HUDEP-2 (cell line): ENCODE measurements around the gene CDH9.
"Not testable (repeated sequence)": the region's sequence is repeated elsewhere in the genome, so short reads cannot be mapped to it uniquely, and the experiment has no call there.

Source experiments
- DNase-seq, 76 experiments: peaks; one replicate each; lab custom pipeline; 2025; ENCODE audit not compliant: unreplicated experiment in 76 of 76; lab: John Stamatoyannopoulos, UW

CDH9 gene

DNA sequence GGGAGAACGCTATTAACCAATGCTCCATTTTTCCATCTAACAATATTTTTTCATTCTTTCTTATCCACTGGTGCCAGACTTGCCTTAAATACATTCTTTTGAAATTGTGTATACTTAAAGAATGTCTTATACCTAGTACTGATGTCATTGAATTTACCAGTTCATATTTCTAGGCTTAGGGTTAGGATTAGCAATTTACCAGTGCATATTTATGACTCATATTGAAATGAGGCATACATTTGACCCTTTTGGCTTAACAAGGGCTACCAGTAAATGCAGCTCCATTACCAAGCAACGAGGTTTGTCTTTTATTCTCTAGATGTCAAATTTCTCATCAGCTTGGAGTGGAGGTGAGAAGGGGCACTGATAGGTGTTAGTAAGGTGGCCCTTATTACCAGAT, 89.5 kb downstream of the CDH9 start:
- no peak for DNase-seq

DNA sequence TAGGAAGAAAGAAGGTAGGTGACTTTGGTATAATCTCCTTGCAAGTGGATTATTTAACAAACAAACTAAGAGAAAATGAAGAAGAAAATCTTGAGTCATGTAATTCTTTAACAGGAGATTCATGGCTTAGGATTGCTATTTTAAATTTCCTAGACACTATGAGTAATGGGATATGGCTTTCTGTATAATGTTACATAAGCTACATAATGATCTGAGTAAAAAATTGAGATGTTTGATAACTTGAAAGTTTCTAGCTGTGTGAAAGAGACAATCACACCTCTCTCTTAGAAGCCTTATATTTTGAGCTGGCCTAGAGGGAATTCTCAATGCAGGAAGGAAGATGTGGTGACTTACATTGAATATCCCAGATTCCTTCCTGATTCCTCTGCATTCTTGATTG, 92.5 kb downstream of the CDH9 start:
- no peak for DNase-seq

DNA sequence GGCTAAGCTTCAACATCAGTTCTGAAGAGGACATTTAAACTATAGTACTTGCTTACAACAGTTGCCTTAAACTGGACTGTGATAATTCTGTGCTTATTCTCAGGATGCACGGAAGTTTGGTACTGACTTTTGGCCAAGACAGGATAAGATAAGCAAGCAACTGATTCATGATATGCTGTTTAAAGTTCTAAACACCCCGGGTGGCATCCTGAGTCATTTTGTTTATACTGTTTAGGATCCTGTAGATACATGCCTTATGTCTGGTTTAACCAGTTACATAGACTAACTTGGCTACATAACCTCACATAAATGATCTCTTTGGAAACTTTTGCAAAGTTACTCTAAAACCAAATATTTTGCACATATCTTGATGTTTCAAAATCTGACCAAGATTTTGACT, 95.9 kb downstream of the CDH9 start:
- DNase-seq = no peak

DNA sequence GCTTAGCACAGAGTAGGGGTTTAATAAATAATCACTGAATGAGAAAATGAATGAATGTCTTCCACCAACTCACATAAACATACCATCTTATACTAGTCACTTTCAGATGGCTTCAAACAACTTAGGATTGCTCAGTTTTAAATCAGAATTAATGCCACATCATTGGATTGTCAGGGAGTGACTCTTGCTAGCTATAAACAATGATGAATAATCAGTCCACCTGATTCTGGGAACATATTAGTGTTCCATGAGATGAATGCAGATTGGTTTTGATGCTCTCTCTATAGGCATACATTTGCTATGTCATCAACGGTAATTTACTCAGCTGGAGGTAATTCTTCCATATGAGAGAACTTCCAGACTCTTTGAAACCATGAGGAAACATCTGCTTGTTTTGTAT, 97.4 kb downstream of the CDH9 start:
- no peak for DNase-seq

DNA sequence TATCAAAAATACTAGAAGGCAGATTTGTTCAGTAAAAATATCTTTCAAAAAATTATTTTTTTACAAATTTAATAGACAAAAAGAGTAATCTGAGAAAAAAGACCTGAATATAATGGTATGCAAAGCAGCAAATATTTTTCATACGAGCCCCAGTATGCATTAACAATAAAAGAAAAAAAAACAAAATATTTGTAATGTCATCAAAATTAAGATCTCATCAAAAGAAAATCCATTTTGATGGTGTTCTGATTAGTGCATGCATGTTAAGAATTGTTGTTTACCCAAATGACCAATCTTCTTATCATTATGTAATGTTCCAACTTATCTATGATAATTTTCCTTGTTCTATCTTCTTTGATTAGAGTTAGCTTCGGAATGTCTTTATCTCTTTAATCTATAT, 106.1 kb downstream of the CDH9 start:
- DNase-seq = no peak

DNA sequence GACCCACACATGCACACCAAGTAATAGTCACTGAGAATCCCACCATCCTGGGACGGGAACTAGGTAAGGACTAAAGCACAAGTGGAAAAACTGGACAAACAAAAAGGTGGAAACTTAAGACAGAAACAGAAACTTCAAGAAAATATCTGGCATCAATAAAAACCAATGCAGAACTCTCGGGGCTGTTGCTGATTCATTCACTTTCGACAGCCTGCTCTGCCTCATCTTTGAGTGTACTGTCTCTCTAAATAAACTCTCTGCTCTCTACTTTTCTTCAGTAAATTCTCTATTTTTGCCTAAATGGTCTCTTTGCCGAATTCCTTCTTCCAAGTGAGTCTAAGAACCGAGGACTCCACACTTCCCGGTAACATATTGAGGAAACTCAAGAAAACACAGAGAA, 116.9 kb downstream of the CDH9 start:
- DNase-seq = no peak

DNA sequence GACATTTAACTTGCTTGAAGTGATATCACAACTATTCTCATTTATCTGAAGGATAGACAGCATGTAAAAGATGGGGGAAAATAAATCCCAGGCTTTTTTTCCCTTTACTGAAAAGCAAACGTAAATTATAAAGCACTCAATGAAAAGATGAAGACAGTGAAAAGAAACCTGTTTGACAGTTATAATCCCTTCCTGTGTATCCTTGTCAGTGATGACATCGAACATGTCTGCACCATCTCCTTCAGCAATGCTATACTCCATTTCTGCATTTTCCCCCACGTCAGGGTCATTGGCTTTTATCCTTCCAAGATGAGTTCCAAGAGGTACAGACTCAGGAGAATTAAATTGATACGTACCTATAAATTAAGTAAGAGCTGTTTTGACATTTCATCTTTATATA, 134.9 kb downstream of the CDH9 start:
- DNase-seq = no peak

DNA sequence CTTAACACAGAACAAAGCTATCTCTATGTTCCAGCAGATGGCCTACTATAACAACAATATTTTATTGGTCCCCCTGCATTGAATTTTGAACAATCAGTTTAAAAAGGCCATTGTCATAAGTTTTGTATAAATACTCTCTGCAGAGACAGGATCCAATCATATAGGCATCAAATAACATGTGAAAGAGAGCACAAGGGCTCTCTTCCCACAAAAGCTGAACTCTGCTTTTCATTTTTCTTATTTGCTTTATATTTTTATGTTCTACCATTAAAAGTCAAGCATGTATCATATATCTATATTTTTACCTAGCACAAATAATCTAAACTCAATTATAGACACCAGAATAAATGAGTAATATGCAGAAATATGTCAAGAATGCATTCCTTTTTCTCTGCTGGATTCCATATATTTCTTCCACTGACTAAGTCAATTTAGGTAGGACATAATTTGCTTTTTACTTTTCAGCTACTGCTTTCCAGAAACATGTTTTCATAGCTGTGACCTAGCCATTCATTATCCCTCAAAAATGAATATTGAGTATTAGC, 143.6 kb downstream of the CDH9 start:
- DNase-seq = no peak

DNA sequence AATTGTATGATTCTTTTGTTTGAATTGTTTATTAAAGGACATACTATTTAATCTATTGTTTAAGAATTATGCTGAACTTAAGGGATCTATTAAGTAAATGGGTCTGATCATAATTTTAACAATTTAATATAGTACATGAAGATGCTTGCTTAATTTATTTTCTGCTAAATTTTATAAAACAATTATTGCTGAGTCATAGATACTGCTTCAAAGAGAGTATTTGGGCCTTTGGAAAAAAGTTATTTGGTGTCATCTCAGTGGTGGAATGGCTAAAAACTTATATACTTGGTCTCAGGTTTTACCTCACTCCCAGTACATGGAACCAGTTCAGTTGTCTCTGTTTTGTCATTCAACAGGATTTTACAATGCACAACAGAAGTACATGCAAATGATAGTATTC, 145.3 kb downstream of the CDH9 start:
- no peak for DNase-seq

DNA sequence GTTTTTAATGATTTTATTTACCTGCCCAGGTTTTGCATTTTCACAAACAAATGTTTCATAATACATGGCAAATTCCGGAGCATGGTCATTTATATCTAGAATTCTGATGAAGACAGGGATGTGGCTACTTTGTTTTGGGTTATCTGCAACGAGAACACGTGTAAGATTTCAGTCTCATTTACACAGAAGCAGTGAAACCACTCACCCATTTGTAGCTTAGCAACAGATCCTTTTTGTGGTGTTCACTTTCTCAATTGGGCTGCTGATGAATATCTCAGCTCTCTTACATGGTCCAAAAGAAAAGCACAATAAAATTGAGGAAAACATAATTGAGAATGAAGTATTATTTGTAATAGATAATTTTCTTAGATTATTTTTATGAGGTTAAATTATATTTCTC, 148.6 kb downstream of the CDH9 start:
- no peak for DNase-seq

DNA sequence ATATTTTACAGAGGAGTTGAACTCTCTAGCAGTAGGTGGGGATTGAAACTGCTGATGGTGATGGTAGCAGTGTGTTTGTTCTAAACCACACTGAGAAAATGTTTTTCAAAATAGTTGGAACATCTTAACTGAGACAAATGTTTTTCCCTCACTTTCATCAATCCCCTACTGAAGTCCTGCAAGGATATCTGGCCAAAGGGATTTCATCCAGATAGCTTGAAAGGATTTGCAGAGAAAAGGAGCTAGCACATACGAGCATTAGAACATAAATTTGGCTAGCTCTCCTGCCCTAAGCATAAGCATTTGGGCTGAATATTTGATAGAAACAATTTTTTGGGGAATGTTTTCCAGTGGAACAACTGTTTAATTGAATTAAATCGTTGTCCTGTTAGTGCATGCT, 153.9 kb downstream of the CDH9 start:
- no peak for DNase-seq

DNA sequence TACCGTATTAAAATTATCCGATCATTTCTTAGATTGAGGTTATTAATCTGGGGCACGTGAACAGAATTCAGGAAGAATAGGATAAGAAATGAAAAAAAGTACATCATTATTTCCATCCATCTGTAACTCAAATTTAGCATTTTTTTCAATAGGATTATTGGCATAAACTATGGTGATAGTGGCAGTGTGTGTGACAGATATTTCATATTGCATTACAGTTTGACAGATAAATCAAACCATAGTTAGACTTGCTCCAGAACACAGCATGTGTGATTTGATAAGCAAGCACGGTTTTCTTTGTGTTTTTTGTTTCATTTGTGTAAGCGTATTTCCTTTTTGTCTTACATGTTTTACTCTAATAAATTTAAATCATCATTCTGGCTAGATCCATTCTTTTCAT, 155.0 kb downstream of the CDH9 start:
- no peak for DNase-seq

DNA sequence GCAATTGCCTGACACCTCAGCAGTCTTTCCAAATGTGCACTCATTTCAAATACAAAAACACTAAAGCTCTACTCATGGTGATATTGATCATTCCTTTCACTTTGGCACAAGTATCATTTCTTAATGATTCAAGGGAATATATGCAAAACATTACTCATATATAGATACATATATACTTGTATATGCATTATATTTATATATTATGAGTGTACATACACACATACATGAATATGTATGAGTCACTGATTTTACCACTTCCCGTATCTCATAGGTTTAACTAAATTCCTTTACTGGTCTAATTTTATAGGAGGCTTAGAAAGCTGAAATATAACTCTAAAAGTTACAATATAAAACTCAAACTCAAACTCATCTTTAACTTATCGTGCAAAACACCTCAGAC, 156.5 kb downstream of the CDH9 start:
- no peak for DNase-seq

DNA sequence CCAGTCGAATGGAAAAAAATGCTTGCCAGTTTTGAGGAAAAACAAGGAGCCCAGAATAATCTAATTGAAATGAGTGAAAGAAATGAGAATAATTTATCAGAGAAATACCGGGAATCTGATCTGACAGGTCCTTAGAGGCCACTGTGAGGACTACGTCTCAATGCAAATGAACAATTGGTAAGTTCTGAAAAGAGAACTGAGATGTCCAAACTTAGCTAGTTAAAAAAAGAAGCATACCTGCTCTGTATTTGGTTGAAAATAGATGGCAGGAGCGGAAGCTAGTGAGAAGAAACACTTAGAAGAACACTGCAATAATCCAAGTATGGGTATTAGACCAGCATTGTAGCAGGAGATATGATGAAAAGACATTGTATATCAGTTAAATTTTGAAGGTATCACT, 161.2 kb downstream of the CDH9 start:
- DNase-seq = no peak

DNA sequence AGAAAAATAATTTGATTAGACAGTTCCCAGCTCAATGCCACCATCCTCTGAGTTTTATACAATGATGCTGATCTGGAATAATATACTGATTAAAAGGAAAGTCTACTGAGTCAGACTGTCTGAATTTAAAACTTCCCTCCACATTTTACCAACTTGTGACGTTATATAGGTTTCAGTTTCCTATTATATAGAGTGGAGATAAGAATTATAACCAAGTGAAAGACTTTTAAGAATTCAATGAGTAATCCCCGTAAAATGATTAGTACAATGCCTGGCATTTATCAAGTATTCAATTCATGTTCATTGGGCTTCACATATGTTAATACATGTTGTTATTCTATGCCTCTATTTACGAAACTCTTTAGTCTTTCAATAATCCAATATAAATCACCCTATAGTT, 166.0 kb downstream of the CDH9 start:
- DNase-seq = no peak

DNA sequence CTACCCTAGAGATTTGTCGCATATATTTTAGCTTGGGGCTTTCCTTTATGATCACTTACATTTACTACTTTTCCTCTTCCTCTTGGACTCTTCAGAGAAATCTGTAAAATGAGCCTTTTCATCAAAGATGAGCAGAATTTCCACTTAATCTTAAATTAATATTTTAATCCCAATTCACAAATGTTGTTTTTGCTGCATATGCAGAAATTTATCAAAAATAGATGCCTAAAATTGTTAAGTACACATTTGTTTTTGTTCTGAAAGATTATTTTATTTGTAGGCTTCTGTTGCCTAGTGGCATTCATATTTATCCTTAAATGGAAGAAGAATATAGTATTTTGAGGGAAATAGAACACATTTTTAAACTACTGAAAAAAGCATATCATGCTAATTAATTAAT, 168.6 kb downstream of the CDH9 start:
- DNase-seq = no peak

DNA sequence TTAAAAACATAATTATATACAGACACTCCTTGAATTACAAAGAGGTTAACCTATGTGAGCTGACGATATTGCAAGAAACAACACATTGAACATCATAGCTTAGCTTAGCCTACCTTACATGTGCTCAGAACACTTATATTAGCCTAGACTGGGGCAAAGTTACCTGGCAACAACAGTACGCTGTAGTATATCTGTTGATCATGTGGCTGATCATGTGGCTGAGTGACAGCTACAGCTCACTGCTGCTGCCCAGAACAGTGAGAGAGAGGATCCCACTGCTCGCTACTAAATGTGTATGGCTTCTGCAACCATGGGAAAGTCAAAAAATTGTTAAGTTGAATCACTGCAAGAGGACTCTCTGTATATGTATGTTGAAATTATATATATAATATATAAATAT, 169.9 kb downstream of the CDH9 start:
- DNase-seq = peak in 12 of 76 experiments; percentile 7 to 88 (median 61)

DNA sequence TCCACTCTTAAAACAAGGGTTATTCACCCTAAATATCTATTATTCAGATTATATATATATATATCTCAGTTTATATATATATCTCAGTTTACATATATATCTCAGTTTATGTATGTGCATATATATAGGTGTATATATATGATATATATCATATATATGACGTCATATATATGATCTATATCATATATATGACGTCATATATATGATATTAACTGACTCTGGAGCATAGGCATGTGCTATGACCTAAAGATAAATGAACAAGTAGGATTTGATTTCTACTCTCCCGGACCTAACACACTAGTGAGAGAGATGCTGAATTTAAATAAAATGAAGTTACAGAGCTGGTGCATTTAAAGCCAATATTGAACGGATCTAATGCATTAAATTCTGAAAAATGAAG, 174.3 kb downstream of the CDH9 start:
- DNase-seq = no peak

DNA sequence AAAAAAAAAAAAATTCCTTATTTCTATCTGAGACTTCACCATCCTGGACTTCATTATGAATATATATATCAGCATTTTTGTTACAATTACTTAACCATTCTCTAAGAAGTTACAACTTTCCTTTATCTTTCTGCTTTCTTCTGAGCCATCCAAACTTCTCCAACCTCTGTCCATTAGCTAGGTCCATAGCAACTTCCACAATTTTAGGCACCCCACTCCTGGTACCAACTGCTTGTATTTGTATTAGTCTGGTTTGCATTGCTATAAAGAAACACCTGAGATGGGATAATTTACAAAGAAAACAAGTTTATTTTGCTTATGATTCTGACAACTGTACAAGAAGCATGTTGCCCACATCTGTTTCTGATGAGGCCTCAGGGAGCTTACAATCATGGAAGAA, 182.1 kb downstream of the CDH9 start:
- DNase-seq = no peak

DNA sequence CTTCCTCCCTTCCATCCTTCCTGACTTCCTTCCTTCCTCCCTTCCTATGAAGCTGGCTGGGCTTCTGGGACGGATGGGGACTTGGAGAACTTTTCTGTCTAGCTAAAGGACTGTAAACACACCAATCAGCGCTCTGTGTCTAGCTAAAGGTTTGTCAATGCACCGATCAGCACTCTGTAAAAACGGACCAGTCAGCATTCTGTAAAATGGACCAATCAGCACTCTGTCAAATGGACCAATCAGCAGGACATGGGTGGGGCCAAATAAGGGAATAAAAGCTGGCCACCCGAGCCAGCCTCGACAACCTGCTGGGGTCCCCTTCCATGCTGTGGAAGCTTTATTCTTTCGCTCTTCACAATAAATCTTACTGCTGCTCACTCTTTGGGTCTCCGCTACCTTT, 185.9 kb downstream of the CDH9 start:
- DNase-seq = not testable (repeated sequence)

DNA sequence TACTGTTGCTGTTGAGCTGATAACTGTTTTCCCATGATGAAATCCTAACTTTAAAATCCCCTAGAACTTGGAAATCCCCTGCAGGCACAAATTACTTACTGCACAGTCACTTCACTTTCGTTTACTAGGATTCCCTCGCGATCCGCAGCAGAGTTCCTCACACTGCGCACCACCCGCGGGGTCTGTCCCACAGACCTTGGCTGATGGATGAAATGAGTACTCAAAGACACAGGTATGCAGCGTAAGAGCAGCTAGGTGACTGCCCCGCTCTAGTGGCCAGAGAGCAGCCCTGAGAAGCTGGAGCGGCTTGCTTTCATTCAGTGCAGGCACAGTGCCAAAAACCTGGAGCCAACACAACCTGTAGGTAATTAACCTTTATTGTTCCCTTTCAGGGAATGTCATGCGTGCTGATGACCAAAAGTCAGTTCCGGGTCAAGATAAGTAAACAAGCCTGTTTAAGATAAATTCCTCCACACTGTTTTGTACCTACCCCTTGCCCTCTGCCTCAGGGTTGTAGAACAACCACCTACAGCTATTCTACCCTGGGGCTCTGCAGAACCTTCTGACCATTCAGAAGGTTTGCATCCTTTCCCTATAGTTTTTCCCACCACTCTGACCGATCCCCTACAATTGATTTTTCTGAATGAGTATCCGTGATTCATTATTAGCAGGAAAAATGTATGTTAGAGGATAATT, 191.2 kb downstream of the CDH9 start:
- no peak for DNase-seq

DNA sequence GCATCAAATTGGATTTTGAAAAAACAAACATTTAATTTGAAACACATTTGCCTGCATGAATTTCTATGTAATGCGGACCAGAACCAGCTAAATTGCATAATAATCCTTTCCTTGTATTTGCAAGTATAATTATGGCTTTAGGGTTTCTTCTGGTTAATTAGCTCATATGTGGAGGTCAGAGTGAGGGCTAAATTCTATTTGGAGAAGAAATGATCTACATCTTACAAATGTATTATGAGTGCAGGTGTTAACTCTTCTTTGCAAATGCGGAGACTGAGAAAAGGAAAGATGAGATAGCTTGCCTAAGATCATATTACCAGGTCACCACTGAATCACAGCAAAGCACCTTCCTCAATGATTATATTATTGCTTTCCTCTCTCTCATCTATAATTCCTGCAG, 194.7 kb downstream of the CDH9 start:
- DNase-seq = no peak

DNA sequence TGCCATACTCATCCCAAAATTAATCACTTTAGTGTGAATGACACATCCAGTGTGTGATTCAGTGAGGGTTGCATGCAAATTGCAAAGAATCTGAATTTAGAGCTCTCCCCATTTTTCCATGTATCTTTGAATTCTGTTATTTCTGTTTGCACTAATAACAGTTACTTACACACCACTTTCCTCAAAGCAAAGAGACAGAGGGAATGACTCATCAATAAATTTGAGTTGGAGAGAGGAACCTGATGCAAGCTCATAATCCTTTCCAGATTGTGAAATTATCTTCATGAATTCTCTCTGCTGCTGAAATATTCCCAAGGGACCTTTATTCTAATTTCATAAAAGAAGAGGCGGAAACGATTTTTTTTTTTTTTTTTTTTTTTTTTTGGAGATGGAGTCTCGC, 204.8 kb downstream of the CDH9 start:
- DNase-seq = no peak
